ENCODE measurements around the gene HIVEP3. TPM values are rescaled to one million over a fixed set of nuclear protein-coding genes. Genes with fewer than 3 reads are reported as not detected.

Gene HIVEP3
- total RNA-seq, 1 experiment from 2014 or later, result 7.9 TPM

DNA sequence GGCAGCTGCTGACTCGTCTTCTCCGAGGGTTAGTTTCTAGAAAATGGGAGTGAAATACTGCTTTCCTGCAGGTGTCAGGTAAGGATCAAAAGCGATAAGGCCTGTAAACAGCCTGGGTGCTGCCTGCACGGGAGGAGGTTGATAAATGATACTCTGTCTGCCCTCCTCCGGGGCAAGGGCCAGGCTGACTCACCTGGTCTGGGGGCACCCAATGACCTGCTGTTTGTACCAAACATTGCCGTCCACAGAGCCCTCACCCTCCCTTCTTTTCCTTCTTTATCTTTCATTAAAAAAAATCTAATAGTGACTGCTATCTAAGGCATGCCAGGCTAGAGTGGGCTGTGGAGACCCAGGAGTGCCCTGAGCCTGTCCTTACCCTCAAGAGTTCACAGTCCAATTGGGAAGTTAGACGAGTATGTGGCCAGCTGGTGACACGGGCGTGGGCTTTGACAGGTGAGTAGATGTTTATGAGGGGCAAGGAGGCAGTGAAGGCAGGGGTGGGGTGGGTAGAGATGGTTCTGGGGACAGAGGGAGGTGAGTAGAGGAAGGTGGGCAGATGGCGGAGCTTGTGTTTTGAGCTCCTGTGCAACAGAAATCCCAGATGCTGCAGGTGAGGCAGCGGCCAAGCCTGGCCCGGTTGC lies 450.5 kb downstream of the HIVEP3 start:
- DNase-seq (ENCODE audit: low spot score), result no peak

DNA sequence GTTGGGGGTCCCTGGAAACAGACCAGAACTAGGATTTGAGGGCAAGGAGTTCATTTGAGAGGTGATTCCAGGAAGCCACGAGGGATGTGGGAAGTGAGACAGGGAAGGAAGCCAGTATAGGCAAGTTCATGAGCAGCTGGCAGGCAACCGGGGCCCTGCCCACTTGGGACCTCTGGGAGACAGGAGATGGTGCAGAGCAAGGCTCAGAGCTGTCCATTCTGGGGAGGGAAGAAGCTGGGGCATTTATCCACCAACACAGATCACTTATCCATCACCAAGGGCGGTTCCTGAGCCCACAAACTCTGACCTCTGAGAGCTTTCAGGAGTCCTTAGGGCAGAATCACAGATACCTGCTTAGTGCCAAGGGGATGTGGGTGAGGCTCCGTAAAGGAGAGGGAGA lies 451.0 kb downstream of the HIVEP3 start:
- no peak for DNase-seq (ENCODE audit: low spot score)

DNA sequence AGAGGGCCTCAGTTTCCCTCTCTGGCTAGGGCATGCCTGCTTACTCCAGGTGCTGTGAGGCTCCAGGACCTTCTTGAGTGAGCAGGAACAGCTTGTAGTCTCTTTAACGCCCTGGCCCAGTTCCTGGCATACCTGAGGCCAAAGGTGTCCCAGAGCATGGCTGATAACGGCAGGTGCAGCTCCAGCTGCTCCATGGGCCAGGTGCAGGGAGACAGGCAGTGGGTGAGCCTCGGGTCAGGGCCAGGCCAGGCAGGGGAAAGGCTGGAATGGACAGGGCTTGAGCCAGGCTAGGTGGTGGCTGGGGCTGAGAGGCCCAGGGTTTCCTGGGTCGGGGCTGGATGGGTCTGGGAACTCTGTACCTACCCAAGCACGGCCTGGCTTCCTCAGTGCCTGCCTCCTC lies 452.6 kb downstream of the HIVEP3 start:
- no peak for DNase-seq (ENCODE audit: low spot score)

DNA sequence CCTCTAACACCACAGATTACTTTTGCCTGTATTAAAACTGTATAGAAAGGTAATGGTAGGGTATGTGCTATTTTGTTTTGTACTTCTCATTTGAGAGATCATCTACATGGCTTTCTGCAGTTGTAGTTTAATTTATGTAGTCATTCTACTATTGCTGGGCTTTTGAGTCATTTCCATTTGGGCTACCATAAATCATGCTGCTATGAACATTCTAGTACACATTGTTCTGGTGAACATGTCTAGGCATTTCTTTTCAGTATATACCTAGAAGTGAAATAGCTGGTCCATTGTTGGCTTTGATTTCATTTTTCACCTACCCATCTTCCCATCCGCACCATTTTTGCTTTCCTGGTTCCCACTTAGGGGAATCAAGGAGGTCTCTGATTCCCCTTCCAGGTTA lies 453.0 kb downstream of the HIVEP3 start:
- DNase-seq (ENCODE audit: low spot score), result no peak

DNA sequence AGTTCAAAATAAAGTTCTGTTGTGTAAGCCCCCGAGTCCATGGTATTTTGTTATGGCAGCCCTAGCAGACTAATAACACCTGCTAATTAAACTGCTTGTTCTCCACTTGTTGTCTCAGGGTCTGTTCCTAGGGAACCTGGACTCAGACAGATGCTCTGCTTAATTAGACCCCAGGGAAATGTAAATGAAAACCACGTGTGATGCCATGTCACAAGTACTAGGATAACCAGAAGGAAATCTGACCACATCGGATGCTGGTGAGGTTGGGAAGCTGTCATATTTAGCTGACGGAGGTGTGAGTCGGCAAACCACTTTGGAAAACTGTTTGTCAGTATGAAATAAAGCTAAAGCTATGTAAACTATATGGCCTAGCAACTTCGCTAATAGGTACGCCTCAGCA lies 453.8 kb downstream of the HIVEP3 start:
- no peak for DNase-seq (ENCODE audit: low spot score)

DNA sequence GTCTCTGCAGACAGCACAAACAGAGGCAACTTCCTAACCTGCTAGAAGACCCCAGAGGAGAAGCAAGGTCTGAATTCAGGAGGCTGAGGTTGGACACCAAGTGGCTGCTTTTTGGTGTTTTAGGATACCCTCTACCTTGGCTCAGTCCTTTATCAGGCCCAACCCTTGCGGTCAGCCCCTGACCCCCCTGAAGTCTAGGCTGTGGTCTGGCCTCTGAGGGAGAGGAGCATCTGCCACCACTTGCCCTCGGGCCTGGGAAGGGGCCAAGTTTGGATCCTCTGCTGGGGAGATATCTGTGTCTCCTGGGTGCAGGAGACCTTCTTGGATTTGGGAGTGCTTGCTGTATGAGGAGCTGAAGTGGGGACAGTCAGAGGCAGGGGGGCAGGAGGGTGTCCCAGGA lies 455.2 kb downstream of the HIVEP3 start:
- no peak for DNase-seq (ENCODE audit: low spot score)

DNA sequence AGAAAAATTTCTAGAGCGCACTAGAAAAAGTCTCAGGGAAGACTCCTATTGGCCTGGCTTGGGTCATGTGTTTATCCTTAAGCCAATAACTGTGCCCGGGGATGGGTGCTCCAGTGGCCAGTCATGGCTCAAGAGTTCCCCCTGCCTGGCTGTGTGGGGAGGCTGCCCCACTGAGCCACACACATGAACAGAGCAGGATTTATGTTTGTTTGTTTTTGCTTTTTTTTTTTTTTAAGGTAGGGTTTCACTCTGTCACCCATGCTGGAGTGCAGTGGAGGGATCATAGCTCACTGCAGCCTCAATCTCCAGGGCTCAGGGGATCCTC lies 456.1 kb downstream of the HIVEP3 start:
- DNase-seq (ENCODE audit: low spot score), result no peak

DNA sequence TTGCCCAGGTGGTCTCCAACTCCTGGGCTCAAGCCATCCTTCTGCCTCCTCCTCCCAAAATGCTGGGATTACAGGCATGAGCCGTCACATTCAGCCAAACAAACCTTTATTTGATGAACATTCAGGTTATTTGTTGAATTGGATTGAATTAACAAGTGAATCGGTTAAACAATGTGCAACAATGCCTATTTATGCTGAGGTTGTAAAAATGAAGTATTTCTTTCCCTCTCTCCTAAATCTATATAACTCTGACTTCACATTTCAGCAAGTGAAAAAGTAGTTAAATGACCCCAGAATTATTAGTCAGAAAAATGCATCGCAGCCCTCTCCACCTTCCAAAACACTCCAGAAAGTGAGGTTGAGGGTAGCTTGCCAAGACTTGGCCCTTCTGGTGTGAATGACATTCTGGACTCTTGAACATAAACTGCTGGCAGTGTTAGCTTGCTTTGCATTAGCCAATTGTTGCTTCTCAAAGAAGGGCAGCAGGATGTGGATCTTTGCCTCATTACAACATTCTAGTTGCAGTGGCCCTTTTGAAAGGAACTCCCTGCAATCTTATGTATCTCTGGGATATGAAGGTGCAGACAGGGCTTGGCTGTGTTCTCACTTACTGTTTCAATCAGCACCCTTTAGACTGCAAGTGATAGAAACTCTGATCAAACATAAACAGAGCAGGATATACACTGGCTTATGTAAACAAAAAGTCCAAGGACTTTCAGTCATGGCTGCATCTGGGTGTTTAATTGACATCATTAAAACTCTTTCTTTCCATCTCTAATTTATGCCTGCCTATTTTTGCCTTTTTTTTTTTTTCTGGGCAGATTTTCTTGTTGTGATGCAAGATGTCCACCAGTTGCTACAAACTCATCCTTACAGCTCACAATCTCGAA lies 456.7 kb downstream of the HIVEP3 start:
- no peak for DNase-seq (ENCODE audit: low spot score)

DNA sequence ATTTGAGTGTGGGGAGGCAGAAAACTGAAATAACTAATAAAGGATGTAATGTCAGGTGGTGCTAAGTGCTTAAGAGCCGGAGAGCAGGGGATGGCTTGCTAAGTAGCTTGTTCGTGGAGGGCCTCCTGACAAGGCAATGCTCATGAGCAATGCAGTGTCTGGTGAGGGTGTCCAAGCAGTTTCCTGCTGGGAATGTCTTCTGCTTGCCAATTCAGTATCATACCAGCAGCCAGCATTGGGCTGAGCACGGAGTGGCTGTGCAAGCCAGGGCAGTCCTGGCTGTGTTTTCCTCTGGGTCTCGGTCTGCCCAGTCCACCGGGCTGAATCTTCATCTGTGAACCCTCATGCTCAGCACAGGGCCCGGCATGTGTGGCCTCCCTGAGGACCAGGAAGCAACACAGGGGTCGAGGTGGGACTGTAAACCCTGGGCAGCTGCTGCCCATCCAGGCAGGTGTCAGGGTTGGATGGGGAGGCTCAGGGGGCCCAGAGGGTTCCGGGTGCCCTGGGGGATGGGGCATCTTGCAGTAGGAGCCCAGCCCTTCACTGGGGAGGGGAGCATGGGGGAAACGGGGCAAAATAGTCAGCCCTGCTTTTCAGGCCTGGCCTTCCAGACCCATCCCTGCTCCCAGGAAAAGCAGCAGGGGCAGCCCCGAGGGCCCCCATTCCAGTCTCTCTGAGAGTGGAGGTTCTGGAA lies 461.7 kb downstream of the HIVEP3 start:
- no peak for DNase-seq (ENCODE audit: low spot score)

Other genes starting within 250 kb of the HIVEP3 start
- not detected in 2 replicates for gene GUCA2B, start 234.5 kb upstream of the HIVEP3 start, total RNA-seq (2014; rRNA removed; shearing (Covaris generic))
- not detected in 2 replicates for gene GUCA2A, start 245.8 kb upstream of the HIVEP3 start, total RNA-seq (2014; rRNA removed; shearing (Covaris generic))

Data from A172 (cell line).